T-helper 1 cell treated with Interleukin-12 subunit alpha and Interleukin-12 subunit beta and Interleukin-4 antibody, amounts not matched to agents 30 ng/mL and 1 ng/mL, for 36 hours (primary cell): ENCODE measurements around the gene GCN1. TPM values are rescaled to one million over a fixed set of nuclear protein-coding genes. Genes with fewer than 3 reads are reported as not detected.
"Not testable (repeated sequence)": the region's sequence is repeated elsewhere in the genome, so short reads cannot be mapped to it uniquely, and the experiment has no call there.

Source experiments
- intact Hi-C: fragments of 100-400 bp; cut with micrococcal nuclease; formaldehyde crosslinking; loops from one replicate; pipeline ENCODE4 v1.15.1; 2024
- total RNA-seq: library from RNA; stranded (reverse); gene quantifications from 2 replicates; pipeline ENCODE4 v1.2.3, GENCODE V29; 2022

The GCN1 gene
- total RNA-seq, 1 donor from 2014 or later = 140 TPM

GRCh38 chr12:120214626-120215356 lies 20.3 kb upstream of the GCN1 start:
- intact Hi-C loops = no loop called here

GRCh38 chr12:120213758-120214157 lies 19.2 kb upstream of the GCN1 start:
- intact Hi-C loops = no loop called here

GRCh38 chr12:120213182-120213581 lies 18.7 kb upstream of the GCN1 start:
- intact Hi-C loops = not testable (repeated sequence)

GRCh38 chr12:120212301-120212700 lies 17.8 kb upstream of the GCN1 start:
- intact Hi-C loops = no loop called here

- intact Hi-C loops = no loop called here
These were observed 17.4 kb upstream of the GCN1 start for GRCh38 chr12:120211904-120212283.

GRCh38 chr12:120211243-120211903 lies 16.9 kb upstream of the GCN1 start:
- intact Hi-C loops = no loop called here

- intact Hi-C loops = no loop called here
These were observed 15.3 kb upstream of the GCN1 start for GRCh38 chr12:120209851-120210250.

GRCh38 chr12:120207227-120207626 lies 12.7 kb upstream of the GCN1 start:
- intact Hi-C loops = no loop called here

GRCh38 chr12:120206781-120207180 lies 12.3 kb upstream of the GCN1 start:
- intact Hi-C loops = not testable (repeated sequence)

GRCh38 chr12:120206228-120206627 lies 11.7 kb upstream of the GCN1 start:
- intact Hi-C loops = no loop called here

- intact Hi-C loops = loop anchor here (5.0 kb wide), 1 partner anchor 537 kb away; the partner anchor contains the start of gene PRKAB1
These were observed 9.7 kb upstream of the GCN1 start for GRCh38 chr12:120204171-120204570.

- intact Hi-C loops = loop anchor here (2.0 to 5.0 kb wide), 3 partner anchors 188 to 533 kb away; partner anchors contain the start of genes BICDL1 and PRKAB1
These were observed 5.9 kb upstream of the GCN1 start for GRCh38 chr12:120200364-120200800.

- intact Hi-C loops = loop anchor here (2.0 to 5.0 kb wide), 3 partner anchors 187 to 532 kb away; partner anchors contain the start of genes BICDL1 and PRKAB1
These were observed 5.2 kb upstream of the GCN1 start for GRCh38 chr12:120199595-120200306.

- intact Hi-C loops = no loop called here
These were observed 4.5 kb upstream of the GCN1 start for GRCh38 chr12:120199025-120199424.

- intact Hi-C loops = no loop called here
These were observed 3.0 kb upstream of the GCN1 start for GRCh38 chr12:120197542-120197887.

GRCh38 chr12:120196817-120197541 lies 2.5 kb upstream of the GCN1 start:
- intact Hi-C loops = not testable (repeated sequence)

GRCh38 chr12:120196363-120196762 lies 1.8 kb upstream of the GCN1 start:
- intact Hi-C loops = no loop called here

- intact Hi-C loops = no loop called here
These were observed 335 bp downstream of the GCN1 start for GRCh38 chr12:120194226-120194533.

- intact Hi-C loops = not testable (repeated sequence)
These were observed 1.2 kb downstream of the GCN1 start for GRCh38 chr12:120193286-120193685.

GRCh38 chr12:120190985-120191480 lies 3.5 kb downstream of the GCN1 start:
- intact Hi-C loops = no loop called here

GRCh38 chr12:120190386-120190785 lies 4.1 kb downstream of the GCN1 start:
- intact Hi-C loops = no loop called here
